Activated naive CD4-positive, alpha-beta T cell treated with anti-CD3 and anti-CD28 coated beads for 36 hours (primary cell): Measurements from ENCODE around the gene TSPAN9. TPM values are rescaled to one million over a fixed set of nuclear protein-coding genes. Genes with fewer than 3 reads are reported as not detected.

Experiments used
- CTCF ChIA-PET: fragments of 350-600 bp; sonication (Branson Sonifier 250); formaldehyde crosslinking; loops from one replicate; lab custom pipeline; 2021; ENCODE audit warnings: antibody characterized with exemption; lab: Charles Lee
- DNase-seq: peaks from one replicate; pipeline ENCODE4 v3.0.0-alpha.2; 2020
- H3K27ac Mint-ChIP-seq: one replicate; pipeline ENCODE4 v1.8.0; 2021; ENCODE audit warnings: mild to moderate bottlenecking, mixed read lengths
- H3K27me3 Mint-ChIP-seq: one replicate; pipeline ENCODE4 v1.8.0; 2021; ENCODE audit warnings: low read depth, mixed read lengths
- H3K36me3 Mint-ChIP-seq: one replicate; pipeline ENCODE4 v1.8.0; 2021; ENCODE audit warnings: low read depth, mixed read lengths
- H3K4me1 Mint-ChIP-seq: one replicate; pipeline ENCODE4 v1.8.0; 2021; ENCODE audit warnings: low read depth, mixed read lengths
- H3K4me3 Mint-ChIP-seq: one replicate; pipeline ENCODE4 v1.8.0; 2021; ENCODE audit warnings: mild to moderate bottlenecking, moderate library complexity, mixed read lengths
- H3K9me3 Mint-ChIP-seq: one replicate; pipeline ENCODE4 v1.8.0; 2021; ENCODE audit warnings: mixed read lengths
- intact Hi-C: fragments of 100-400 bp; cut with micrococcal nuclease; formaldehyde crosslinking; loops from one replicate; pipeline ENCODE4 v1.15.1; 2023
- total RNA-seq, 2 experiments: library from RNA; stranded (reverse); gene quantifications; one replicate each; pipeline ENCODE4 v1.2.3, GENCODE V29; 2021

TSPAN9 gene
- total RNA-seq, 2 experiments from 2014 or later: 0.72 to 0.91 TPM

DNA sequence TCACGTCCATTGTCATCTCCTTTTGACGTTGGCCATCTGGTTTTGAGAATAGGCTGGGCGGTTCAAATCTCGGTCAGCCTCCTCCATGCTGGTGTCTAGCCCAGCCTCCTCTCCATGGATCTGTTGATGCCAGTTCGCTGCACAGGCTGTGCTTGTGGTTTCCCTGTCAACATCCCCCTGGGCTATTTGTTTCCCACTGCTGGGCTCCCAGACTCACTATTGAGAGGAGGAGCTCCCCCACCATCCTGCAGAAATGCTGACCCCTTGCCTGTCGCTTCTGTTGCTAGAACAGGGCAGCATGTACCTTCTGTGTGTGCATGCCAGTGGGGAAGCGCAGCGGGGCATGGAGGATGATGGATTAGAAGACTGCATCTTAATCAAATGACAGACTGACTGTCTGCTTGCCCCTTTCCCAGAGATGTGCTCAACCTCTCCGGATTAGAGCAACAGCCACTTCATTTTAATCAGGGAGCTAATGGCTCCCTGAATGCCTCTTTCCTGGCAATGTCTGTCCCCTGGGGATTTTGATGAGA lies 170.5 kb downstream of the TSPAN9 start:
- H3K36me3 Mint-ChIP-seq: no peaks in the 10 kb centered on the region
- H3K27me3 Mint-ChIP-seq: peaks cover 2% of the 10 kb centered on the region
- H3K4me1 Mint-ChIP-seq: peaks cover 5% of the 10 kb centered on the region
- peaks cover 2% of the 10 kb centered on the region for H3K9me3 Mint-ChIP-seq
- CTCF ChIA-PET: interaction anchor here (1.0 kb wide), 1 partner anchor 28 kb away, joined by 4 read pairs; no protein-coding TSS in a partner anchor
- intact Hi-C loops: no loop called here
- no peak overlapping the region for H3K27ac Mint-ChIP-seq
- no peak overlapping the region for H3K4me3 Mint-ChIP-seq
- no peak for DNase-seq

DNA sequence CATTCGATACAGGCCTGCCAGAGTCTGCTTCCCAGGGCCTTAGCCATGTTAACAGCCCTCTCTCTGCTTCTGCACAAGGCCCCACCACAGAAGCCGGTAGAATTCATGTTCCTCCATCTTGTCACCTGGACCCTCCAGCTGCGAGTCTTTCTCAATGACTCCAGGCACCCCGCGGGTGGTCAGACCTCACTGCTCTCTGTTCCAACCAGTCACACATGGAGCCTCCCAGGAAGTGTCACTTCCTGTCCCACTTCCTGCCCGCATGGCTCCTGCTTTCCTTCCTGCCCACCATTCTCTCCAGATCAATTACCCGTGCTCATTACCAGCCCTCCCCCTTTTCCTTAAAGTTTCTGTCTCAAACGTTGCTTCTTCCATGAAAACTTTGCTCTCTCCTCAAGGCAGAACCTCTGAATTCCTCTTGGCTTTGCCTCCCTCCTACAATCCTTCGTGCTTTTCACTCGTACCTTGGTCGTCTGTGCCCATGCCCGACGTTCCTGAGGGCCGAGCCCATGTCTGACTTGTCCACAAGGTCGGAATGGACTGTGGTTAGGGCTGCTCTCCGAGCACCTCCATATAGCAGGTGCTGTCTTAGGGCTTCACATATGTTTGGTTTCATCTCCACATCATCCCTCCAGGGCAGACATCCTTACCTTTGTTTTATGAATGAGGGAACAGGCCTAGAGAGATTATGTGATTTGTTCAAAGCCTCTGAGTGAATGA lies 172.1 kb downstream of the TSPAN9 start:
- CTCF ChIA-PET: interaction anchor here (0.6 kb wide), 1 partner anchor 22 kb away, joined by 3 read pairs; no protein-coding TSS in a partner anchor
- intact Hi-C loops: no loop called here
- Mint-ChIP-seq H3K4me1 (peaks cover 5% of the 10 kb centered on the region), H3K4me3 (no peak overlapping the region), H3K9me3 (peaks cover 2% of the 10 kb centered on the region), H3K27ac (no peak overlapping the region), H3K36me3 (no peaks in the 10 kb centered on the region), H3K27me3 (peaks cover 2% of the 10 kb centered on the region)
- DNase-seq: no peak

DNA sequence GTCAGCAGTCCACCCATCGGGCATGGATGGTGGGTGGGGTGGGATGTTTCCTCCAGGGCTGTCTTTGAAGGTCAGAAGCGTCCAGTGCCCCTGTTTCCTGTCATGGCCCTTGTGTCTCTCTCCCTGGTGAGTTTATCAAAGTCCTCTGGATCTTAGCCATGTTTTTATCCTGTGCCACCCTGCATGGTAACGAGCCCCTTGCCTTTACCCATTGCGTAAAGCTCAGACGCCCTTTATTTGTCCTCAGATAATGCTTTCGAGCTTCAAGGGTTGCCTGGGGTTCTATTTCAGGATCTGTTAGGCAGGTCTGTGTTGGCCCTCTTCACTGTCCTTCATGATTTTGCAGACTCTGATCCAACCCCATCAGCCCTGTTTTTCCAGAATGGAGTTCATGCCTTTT lies 172.9 kb downstream of the TSPAN9 start:
- intact Hi-C loops: no loop called here
- Mint-ChIP-seq H3K4me3 (no peak overlapping the region), H3K27ac (no peak overlapping the region), H3K36me3 (no peaks in the 10 kb centered on the region), H3K4me1 (peaks cover 5% of the 10 kb centered on the region), H3K9me3 (peaks cover 2% of the 10 kb centered on the region), H3K27me3 (peaks cover 2% of the 10 kb centered on the region)
- DNase-seq: no peak
- CTCF ChIA-PET: interaction anchor here (0.6 kb wide), 1 partner anchor 21 kb away, joined by 3 read pairs; no protein-coding TSS in a partner anchor

DNA sequence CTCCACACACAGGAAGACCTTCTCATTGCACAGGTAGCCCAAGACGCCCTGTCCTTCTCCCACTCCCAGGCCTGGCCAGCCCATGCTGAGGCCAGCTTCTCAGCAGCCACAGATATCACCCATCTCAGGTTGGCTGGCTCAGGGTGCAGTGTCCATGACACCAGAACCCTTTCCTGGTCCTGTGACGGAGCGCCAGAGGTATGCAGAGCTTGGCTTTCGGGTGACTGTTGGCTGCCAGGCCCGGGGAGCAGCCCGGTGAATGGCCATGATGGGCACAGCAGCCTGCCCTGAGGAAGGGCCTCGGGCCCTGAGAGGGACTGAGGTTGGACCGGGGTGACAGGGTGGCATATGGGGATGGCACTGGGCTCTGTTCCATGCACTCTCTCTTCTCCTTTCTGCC lies 173.4 kb downstream of the TSPAN9 start:
- intact Hi-C loops: no loop called here
- no peak overlapping the region for H3K4me3 Mint-ChIP-seq
- no peak overlapping the region for H3K27ac Mint-ChIP-seq
- H3K36me3 Mint-ChIP-seq: no peaks in the 10 kb centered on the region
- CTCF ChIA-PET: no interaction called here
- peaks cover 2% of the 10 kb centered on the region for H3K9me3 Mint-ChIP-seq
- peaks cover 2% of the 10 kb centered on the region for H3K27me3 Mint-ChIP-seq
- DNase-seq: no peak
- peaks cover 5% of the 10 kb centered on the region for H3K4me1 Mint-ChIP-seq

DNA sequence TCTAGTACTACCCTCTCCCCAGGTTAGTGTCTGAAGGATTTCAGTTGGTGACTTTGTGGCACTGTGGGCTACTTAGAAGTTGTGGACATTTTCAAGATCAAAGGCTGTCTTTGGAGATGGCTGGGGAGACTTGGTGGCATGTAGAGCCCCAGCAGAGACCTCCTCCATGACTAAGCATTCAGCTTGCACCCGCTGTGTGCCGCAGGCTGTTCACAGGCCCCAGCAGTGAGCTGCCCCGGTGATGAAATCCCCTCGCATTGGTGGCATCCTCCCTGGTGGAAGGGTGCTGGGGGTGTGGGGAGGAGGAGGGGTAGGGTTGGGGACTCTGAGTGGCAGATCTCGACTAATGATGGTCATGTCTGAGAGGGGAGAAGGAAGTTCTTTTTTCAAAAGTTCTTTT lies 173.9 kb downstream of the TSPAN9 start:
- intact Hi-C loops: no loop called here
- Mint-ChIP-seq H3K27me3 (peaks cover 2% of the 10 kb centered on the region), H3K36me3 (no peaks in the 10 kb centered on the region), H3K9me3 (no peaks in the 10 kb centered on the region), H3K4me3 (no peak overlapping the region), H3K4me1 (peaks cover 5% of the 10 kb centered on the region), H3K27ac (no peak overlapping the region)
- peak; percentile 8 for DNase-seq
- CTCF ChIA-PET: no interaction called here

DNA sequence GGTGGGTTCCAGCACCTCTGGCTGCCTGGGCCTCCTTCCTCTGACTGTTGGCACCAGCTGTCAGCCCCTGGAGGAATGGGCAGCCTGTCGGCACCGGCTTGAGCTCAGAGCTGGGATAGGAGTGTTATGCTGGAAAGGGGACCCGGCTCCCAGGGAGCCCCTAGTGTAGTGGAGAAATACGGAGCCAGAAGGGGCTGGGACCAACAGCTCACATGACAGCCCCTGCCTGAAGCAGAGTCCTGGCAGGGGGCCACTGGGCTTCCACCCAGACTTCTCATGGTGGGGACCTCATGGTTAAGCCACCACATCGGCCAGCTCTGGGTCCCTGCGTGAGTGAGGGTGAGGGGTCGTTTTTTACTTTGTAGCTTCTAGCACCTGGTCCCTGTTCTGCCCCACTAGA lies 174.5 kb downstream of the TSPAN9 start:
- peaks cover 2% of the 10 kb centered on the region for H3K27me3 Mint-ChIP-seq
- CTCF ChIA-PET: no interaction called here
- no peaks in the 10 kb centered on the region for H3K9me3 Mint-ChIP-seq
- H3K27ac Mint-ChIP-seq: no peak overlapping the region
- DNase-seq: no peak
- intact Hi-C loops: no loop called here
- no peaks in the 10 kb centered on the region for H3K36me3 Mint-ChIP-seq
- H3K4me3 Mint-ChIP-seq: no peak overlapping the region
- peaks cover 5% of the 10 kb centered on the region for H3K4me1 Mint-ChIP-seq

DNA sequence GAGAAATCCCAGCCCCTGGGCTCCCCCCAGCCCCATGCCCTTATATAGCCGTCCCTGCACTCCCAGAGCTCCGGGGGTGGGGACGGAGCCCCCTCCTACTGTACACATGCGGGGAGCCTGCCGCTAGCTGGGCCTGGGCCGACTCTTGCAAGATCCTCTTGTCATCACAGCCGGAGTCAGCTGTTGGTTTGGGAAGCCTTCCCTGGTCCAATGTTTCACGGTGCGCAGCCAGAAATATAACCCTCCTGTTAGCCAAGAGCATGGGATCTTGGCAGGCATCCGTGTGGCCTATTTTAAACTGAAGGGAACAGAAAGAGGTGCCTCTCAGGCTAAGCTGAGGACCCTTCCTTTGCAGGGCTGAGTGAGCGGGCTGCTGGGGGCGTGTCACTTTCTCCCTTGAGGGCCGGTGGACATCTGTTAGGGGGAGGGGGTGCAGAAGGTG lies 175.3 kb downstream of the TSPAN9 start:
- Mint-ChIP-seq H3K9me3 (no peaks in the 10 kb centered on the region), H3K36me3 (no peaks in the 10 kb centered on the region), H3K4me1 (peaks cover 5% of the 10 kb centered on the region), H3K27ac (no peak overlapping the region), H3K4me3 (no peak overlapping the region), H3K27me3 (peaks cover 2% of the 10 kb centered on the region)
- CTCF ChIA-PET: no interaction called here
- no peak for DNase-seq
- intact Hi-C loops: no loop called here

DNA sequence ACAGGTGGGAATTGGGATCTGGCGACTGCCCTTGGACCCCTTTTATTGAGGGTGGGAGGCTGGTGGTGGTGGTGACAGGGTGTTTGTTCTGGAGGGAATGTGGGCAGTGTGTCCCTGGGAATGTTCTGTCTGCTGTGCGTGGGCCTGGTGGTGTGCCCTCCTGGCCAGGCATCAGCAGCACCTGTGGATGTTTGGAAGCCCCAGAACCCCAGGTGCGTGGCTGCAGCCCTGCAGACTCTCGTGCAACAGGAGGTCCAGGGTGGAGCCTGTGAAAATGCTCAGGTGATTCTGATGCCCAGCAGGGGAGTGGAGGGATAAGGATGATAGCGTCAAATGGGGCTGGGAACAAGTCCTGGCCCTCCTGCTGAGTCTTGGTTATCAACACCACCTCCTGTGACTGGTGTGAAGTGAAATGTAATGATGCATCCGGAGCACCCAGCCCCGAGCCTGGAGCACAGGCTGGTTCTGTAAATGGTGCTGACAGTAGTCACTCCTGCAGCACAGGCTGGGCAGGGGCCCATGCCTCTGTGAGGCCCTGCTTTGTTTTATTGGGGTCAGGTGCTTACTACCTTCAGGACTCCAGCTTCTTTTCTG lies 176.6 kb downstream of the TSPAN9 start:
- Mint-ChIP-seq H3K27me3 (peaks cover 2% of the 10 kb centered on the region), H3K27ac (no peak overlapping the region), H3K36me3 (no peaks in the 10 kb centered on the region), H3K9me3 (no peaks in the 10 kb centered on the region), H3K4me1 (peaks cover 5% of the 10 kb centered on the region), H3K4me3 (no peak overlapping the region)
- no peak for DNase-seq
- intact Hi-C loops: no loop called here
- CTCF ChIA-PET: no interaction called here

DNA sequence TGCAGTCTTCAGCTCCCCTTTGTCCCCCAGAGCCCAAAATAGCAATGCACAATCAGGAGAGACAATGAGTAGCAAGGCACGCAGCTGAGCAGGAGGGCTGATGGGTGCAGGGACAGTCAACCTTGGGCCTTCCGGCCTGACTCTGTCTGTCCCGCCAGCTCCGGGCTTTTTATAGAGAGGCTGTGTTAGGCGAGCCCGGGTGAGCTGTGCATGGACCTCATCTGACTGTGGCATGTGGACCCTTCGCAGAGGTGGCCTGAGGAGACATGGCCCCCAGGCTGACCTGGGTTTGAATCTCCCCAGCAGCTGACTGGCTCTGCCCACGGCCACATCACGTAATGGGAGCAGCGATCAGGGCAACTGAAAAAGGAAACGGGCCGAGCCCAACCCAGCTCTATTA lies 177.9 kb downstream of the TSPAN9 start:
- H3K9me3 Mint-ChIP-seq: no peaks in the 10 kb centered on the region
- intact Hi-C loops: no loop called here
- peaks cover 2% of the 10 kb centered on the region for H3K27me3 Mint-ChIP-seq
- H3K4me3 Mint-ChIP-seq: no peak overlapping the region
- H3K36me3 Mint-ChIP-seq: no peaks in the 10 kb centered on the region
- H3K27ac Mint-ChIP-seq: no peak overlapping the region
- CTCF ChIA-PET: interaction anchor here (1.0 kb wide), 1 partner anchor 21 kb away, joined by 5 read pairs; no protein-coding TSS in a partner anchor
- H3K4me1 Mint-ChIP-seq: no peaks in the 10 kb centered on the region
- DNase-seq: no peak

DNA sequence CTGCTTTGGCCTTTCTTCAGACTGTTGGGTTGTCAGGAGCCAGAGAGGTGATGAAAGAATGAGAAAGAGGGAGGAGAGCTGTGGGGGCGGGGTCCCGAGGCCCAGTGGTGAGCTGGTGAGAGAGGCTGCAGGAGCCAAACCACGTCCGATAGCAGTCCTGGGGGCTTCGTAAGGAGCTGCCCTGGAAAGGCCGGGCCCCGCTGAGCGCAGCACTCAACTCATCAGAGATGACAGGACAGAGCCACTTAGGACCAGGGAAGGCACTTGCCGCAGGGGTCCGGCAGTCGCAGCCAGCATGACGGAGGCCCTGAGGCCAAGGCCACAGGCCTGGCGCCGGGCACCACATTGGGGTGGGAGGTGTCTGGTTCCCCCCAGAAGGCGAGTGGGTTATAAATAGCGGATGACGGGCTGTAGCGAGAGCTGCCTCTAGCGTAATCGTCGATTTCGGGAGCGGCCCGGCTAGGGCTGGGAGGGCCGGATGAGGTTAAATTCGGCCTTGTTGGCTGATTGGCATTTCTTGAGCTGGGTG lies 179.0 kb downstream of the TSPAN9 start:
- Mint-ChIP-seq H3K36me3 (no peaks in the 10 kb centered on the region), H3K4me3 (no peak overlapping the region), H3K27ac (no peak overlapping the region), H3K9me3 (no peaks in the 10 kb centered on the region), H3K4me1 (no peaks in the 10 kb centered on the region), H3K27me3 (peaks cover 2% of the 10 kb centered on the region)
- intact Hi-C loops: no loop called here
- CTCF ChIA-PET: interaction anchor here (1.4 kb wide), 1 partner anchor 19 kb away, joined by 9 read pairs; no protein-coding TSS in a partner anchor
- no peak for DNase-seq

DNA sequence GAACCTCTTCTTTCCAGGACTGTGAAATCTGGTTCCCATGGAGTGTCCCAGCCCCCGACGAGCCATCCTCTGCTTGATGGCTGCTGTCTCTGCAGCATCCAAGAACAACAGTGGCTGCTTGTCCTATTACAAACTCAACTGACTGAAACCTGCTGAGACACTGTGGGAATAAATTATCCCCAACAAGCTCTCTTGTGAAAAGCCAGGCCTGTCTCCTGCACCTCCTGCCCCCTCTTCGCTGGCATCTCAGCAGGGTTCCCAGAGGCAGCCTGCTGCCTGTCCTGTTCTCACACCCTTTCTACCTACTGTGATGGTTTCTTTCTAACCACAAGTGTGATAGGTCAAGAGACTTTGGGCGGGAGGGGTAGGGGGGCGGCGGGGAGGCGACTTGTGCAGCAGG lies 180.2 kb downstream of the TSPAN9 start:
- no peaks in the 10 kb centered on the region for H3K4me1 Mint-ChIP-seq
- no peak for DNase-seq
- H3K27me3 Mint-ChIP-seq: no peaks in the 10 kb centered on the region
- CTCF ChIA-PET: interaction anchor here (1.4 kb wide), 1 partner anchor 18 kb away, joined by 9 read pairs; no protein-coding TSS in a partner anchor
- no peaks in the 10 kb centered on the region for H3K9me3 Mint-ChIP-seq
- H3K27ac Mint-ChIP-seq: no peak overlapping the region
- H3K4me3 Mint-ChIP-seq: no peak overlapping the region
- no peaks in the 10 kb centered on the region for H3K36me3 Mint-ChIP-seq
- intact Hi-C loops: no loop called here

DNA sequence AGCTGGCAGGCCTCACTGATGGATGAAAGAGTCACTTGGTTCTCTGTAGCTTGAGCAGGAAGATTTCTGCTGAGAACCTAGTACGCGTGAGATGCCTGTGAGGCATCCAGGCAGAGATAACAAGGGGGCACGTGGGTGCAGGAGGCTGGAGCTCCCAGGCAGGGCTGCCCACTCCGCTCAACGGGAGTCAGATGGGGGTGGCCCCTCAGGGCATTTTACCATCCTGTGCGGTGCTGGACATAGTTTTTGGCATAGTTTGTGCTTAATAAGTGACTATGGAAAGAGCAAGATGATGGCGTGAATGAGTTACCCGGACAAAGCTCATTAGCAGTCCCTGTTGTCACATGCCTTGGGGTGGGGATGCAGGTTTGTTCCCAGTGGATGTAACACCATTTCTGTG lies 182.8 kb downstream of the TSPAN9 start:
- Mint-ChIP-seq H3K4me3 (no peak overlapping the region), H3K36me3 (no peaks in the 10 kb centered on the region), H3K27ac (no peak overlapping the region), H3K9me3 (no peaks in the 10 kb centered on the region), H3K4me1 (no peaks in the 10 kb centered on the region), H3K27me3 (no peaks in the 10 kb centered on the region)
- no peak for DNase-seq
- intact Hi-C loops: no loop called here
- CTCF ChIA-PET: no interaction called here
